ENCODE results near the gene CALD1. TPM values are rescaled to one million over a fixed set of nuclear protein-coding genes. Genes with fewer than 3 reads are reported as not detected.

Gene CALD1
- total and polyA plus RNA-seq, 4 donors, result 48.0 to 226 (median 95.2) TPM

- H3K27me3 ChIP-seq (ENCODE audit: control insufficient read depth in 4 of 4, insufficient read depth in 4 of 4, low read length in 3 of 4), result no peaks in the 10 kb centered on the region
- TF ChIP-seq GABPA (IDR thresholded peaks at IDR 0.05 in 1 of 2, conservative IDR thresholded peaks at IDR 0.05 in 1 of 2) (no peak), RXRA (IDR thresholded peaks at IDR 0.05) (no peak), FOXA1 (IDR thresholded peaks at IDR 0.05) (no peak)
- 91% methylated on average over 3 of the region's 3 CpGs for WGBS
These were observed 21.5 kb upstream of the CALD1 start for GRCh38 chr7:134757938-134758337.

GRCh38 chr7:134758981-134759380, 20.5 kb upstream of the CALD1 start:
- TF ChIP-seq HNF4A (conservative IDR thresholded peaks at IDR 0.05) (no peak), YY1 (IDR thresholded peaks at IDR 0.05) (no peak), MAX (IDR thresholded peaks at IDR 0.05) (no peak), GABPA (IDR thresholded peaks at IDR 0.05 in 1 of 2, conservative IDR thresholded peaks at IDR 0.05 in 1 of 2) (no peak), RXRA (IDR thresholded peaks at IDR 0.05) (no peak), TAF1 (conservative IDR thresholded peaks at IDR 0.05) (no peak)
- H3K9ac ChIP-seq (ENCODE audit: low read depth in 1 of 2, low read length in 2 of 2), result no peak overlapping the region
- no peaks in the 10 kb centered on the region for H3K27me3 ChIP-seq (ENCODE audit: control insufficient read depth in 4 of 4, insufficient read depth in 4 of 4, low read length in 3 of 4)
- no peaks in the 10 kb centered on the region for H3K9me3 ChIP-seq (ENCODE audit: control insufficient read depth in 4 of 4, low read length in 3 of 4)
- DNase-seq (ENCODE audit: low spot score), result no peak
- no peak overlapping the region for H3K4me3 ChIP-seq (ENCODE audit: low read depth in 1 of 3, low read length in 3 of 3)
- no peaks in the 10 kb centered on the region for H3K4me1 ChIP-seq (ENCODE audit: control insufficient read depth in 4 of 4, insufficient read depth in 4 of 4, low read length in 3 of 4)
- H3K36me3 ChIP-seq (ENCODE audit: control insufficient read depth in 4 of 4, insufficient read depth in 3 of 4, low read depth in 1 of 4, low read length in 3 of 4), result no peaks in the 10 kb centered on the region
- H3K27ac ChIP-seq (ENCODE audit: low read depth in 1 of 2, low read length in 2 of 2), result no peak overlapping the region
- WGBS, result 30% methylated on average over 1 of the region's 1 CpG

More at GRCh38 chr7:134757938-134758337, 21.5 kb upstream of the CALD1 start:
- no peaks in the 10 kb centered on the region for H3K36me3 ChIP-seq (ENCODE audit: control insufficient read depth in 4 of 4, insufficient read depth in 3 of 4, low read depth in 1 of 4, low read length in 3 of 4)
- no peak overlapping the region for H3K27ac ChIP-seq (ENCODE audit: low read depth in 1 of 2, low read length in 2 of 2)
- H3K4me1 ChIP-seq (ENCODE audit: control insufficient read depth in 4 of 4, insufficient read depth in 4 of 4, low read length in 3 of 4), result no peaks in the 10 kb centered on the region
- no peak overlapping the region for H3K9ac ChIP-seq (ENCODE audit: low read depth in 1 of 2, low read length in 2 of 2)
- H3K4me3 ChIP-seq (ENCODE audit: low read depth in 1 of 3, low read length in 3 of 3), result no peak overlapping the region
- H3K9me3 ChIP-seq (ENCODE audit: control insufficient read depth in 4 of 4, low read length in 3 of 4), result no peaks in the 10 kb centered on the region
- DNase-seq (ENCODE audit: low spot score), result no peak

GRCh38 chr7:134761266-134761665, 18.2 kb upstream of the CALD1 start:
- Histone ChIP-seq H3K27ac (ENCODE audit: low read depth in 1 of 2, low read length in 2 of 2) (no peak overlapping the region), H3K4me3 (ENCODE audit: low read depth in 1 of 3, low read length in 3 of 3) (no peak overlapping the region), H3K9me3 (ENCODE audit: control insufficient read depth in 4 of 4, low read length in 3 of 4) (no peaks in the 10 kb centered on the region), H3K9ac (ENCODE audit: low read depth in 1 of 2, low read length in 2 of 2) (no peak overlapping the region), H3K27me3 (ENCODE audit: control insufficient read depth in 4 of 4, insufficient read depth in 4 of 4, low read length in 3 of 4) (no peaks in the 10 kb centered on the region), H3K36me3 (ENCODE audit: control insufficient read depth in 4 of 4, insufficient read depth in 3 of 4, low read depth in 1 of 4, low read length in 3 of 4) (no peaks in the 10 kb centered on the region), H3K4me1 (ENCODE audit: control insufficient read depth in 4 of 4, insufficient read depth in 4 of 4, low read length in 3 of 4) (no peaks in the 10 kb centered on the region)
- TF ChIP-seq RAD21 (IDR thresholded peaks at IDR 0.05), result peak in 1 of 2 donors; percentile 11
- peak; percentile 12 for TF ChIP-seq NR2F2 (IDR thresholded peaks at IDR 0.05)
- no peak for TF ChIP-seq HNF4A (conservative IDR thresholded peaks at IDR 0.05)
- WGBS, result 78% methylated on average over 5 of the region's 5 CpGs
- DNase-seq (ENCODE audit: low spot score), result no peak

GRCh38 chr7:134763960-134764359, 15.5 kb upstream of the CALD1 start:
- no peak overlapping the region for H3K4me3 ChIP-seq (ENCODE audit: low read depth in 1 of 3, low read length in 3 of 3)
- no peaks in the 10 kb centered on the region for H3K9me3 ChIP-seq (ENCODE audit: control insufficient read depth in 4 of 4, low read length in 3 of 4)
- H3K27ac ChIP-seq (ENCODE audit: low read depth in 1 of 2, low read length in 2 of 2), result no peak overlapping the region
- no peak overlapping the region for H3K9ac ChIP-seq (ENCODE audit: low read depth in 1 of 2, low read length in 2 of 2)
- no peaks in the 10 kb centered on the region for H3K27me3 ChIP-seq (ENCODE audit: control insufficient read depth in 4 of 4, insufficient read depth in 4 of 4, low read length in 3 of 4)
- 93% methylated on average over 1 of the region's 1 CpG for WGBS
- no peaks in the 10 kb centered on the region for H3K4me1 ChIP-seq (ENCODE audit: control insufficient read depth in 4 of 4, insufficient read depth in 4 of 4, low read length in 3 of 4)
- DNase-seq (ENCODE audit: low spot score), result no peak
- no peaks in the 10 kb centered on the region for H3K36me3 ChIP-seq (ENCODE audit: control insufficient read depth in 4 of 4, insufficient read depth in 3 of 4, low read depth in 1 of 4, low read length in 3 of 4)
- no peak for TF ChIP-seq CTCF (IDR thresholded peaks at IDR 0.05; ENCODE audit: low read depth, low read length, missing input control)
- no peak for TF ChIP-seq GABPA (IDR thresholded peaks at IDR 0.05 in 1 of 2, conservative IDR thresholded peaks at IDR 0.05 in 1 of 2)
- TF ChIP-seq REST (IDR thresholded peaks at IDR 0.05), result no peak
- no peak for TF ChIP-seq HNF4A (conservative IDR thresholded peaks at IDR 0.05)
- no peak for TF ChIP-seq ATF3 (IDR thresholded peaks at IDR 0.05)
- no peak for TF ChIP-seq EGR1 (IDR thresholded peaks at IDR 0.05; ENCODE audit: low read depth in 2 of 2)
- TF ChIP-seq RXRA (IDR thresholded peaks at IDR 0.05), result no peak
- TF ChIP-seq FOXA2 (IDR thresholded peaks at IDR 0.05), result no peak
- TF ChIP-seq MAX (IDR thresholded peaks at IDR 0.05), result no peak
- no peak for TF ChIP-seq HNF4G (IDR thresholded peaks at IDR 0.05)
- no peak for TF ChIP-seq NR2F2 (IDR thresholded peaks at IDR 0.05)
- TF ChIP-seq ZBTB33 (IDR thresholded peaks at IDR 0.05), result no peak
